Fibroblast of gingiva (primary cell): Measurements from ENCODE around the gene PGRMC2.

Experiments used
- DNase-seq: peaks from one replicate; pipeline ENCODE4 v3.0.0-alpha.2; 2011; ENCODE audit warnings: low read depth

The PGRMC2 gene

GRCh38 chr4:128298852-128299251 lies 11.2 kb upstream of the PGRMC2 start:
- DNase-seq = no peak

- DNase-seq = no peak
These were observed 10.6 kb upstream of the PGRMC2 start for GRCh38 chr4:128298146-128298758.

GRCh38 chr4:128295255-128295654 lies 7.6 kb upstream of the PGRMC2 start:
- no peak for DNase-seq

DNA sequence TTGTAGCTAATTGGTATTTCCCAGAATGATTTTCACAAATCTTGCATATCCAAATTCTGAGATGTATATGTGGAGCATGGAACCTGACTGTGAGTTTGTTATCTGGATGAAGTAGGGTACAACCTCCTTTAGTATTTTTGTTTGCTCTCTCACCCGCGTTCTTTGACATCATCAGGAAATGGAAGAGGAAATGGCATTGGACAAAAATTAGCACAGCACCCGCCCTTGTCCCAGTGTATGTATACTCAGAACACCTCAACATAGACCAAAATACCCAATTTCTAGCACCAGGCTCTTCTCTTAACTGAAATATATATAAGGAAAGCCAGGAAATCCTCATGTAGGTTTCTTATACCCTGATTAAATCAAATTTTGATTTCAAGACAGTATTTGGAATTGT lies 6.9 kb upstream of the PGRMC2 start:
- DNase-seq = no peak

- DNase-seq = no peak
These were observed 4.7 kb upstream of the PGRMC2 start for GRCh38 chr4:128292349-128292748.

GRCh38 chr4:128291096-128291495 lies 3.5 kb upstream of the PGRMC2 start:
- DNase-seq = no peak

DNA sequence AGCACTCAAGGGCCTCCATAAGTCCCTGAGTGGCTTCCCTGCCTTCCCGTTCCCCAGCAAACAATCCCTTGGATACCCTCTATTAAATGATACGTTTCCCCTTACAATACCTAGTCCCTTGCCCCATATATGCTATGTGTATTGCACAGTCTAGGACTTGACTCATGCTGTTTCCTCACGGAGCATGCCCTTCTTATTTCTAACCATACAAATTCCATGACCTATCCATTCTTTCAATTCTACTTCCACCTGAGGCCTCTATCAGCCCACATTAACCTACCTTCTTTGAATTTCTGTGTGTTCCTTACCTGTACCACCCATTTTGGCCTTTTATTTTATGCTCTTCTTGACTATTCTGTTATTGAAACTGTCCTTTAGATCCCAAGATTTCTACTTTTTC lies 2.9 kb upstream of the PGRMC2 start:
- DNase-seq = no peak

GRCh38 chr4:128289523-128290158 lies 2.0 kb upstream of the PGRMC2 start:
- no peak for DNase-seq

DNA sequence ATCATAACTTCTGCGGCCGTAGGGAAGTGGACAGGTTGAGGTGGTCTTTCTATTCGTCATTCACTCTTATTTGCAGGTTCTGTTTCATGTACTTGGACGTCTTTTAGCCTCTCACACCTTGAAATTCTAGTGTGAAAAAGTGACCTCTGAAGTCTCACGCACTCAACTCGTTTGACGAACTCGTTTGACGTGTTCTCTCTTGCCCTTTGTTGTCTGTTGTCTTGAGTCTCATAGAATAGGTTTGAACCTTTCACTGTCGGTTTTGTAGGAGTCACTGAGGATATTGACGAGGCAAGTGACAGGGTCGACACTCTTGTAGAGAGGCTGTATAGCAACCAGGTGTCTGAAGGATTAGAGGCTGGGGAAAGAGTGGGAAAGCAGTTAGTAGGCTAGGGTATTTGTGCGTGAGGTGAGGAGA lies 1.1 kb upstream of the PGRMC2 start:
- DNase-seq = no peak

GRCh38 chr4:128287871-128288688 lies 467 bp upstream of the PGRMC2 start:
- DNase-seq = peak; percentile 100

- peak; percentile 53 for DNase-seq
These were observed 1.0 kb downstream of the PGRMC2 start for GRCh38 chr4:128286474-128287058.

- peak; percentile 71 for DNase-seq
These were observed 2.3 kb downstream of the PGRMC2 start for GRCh38 chr4:128285085-128285997.

- DNase-seq = no peak
These were observed 3.3 kb downstream of the PGRMC2 start for GRCh38 chr4:128284317-128284716.

- DNase-seq = peak; percentile 68
These were observed 4.5 kb downstream of the PGRMC2 start for GRCh38 chr4:128283071-128283470.

DNA sequence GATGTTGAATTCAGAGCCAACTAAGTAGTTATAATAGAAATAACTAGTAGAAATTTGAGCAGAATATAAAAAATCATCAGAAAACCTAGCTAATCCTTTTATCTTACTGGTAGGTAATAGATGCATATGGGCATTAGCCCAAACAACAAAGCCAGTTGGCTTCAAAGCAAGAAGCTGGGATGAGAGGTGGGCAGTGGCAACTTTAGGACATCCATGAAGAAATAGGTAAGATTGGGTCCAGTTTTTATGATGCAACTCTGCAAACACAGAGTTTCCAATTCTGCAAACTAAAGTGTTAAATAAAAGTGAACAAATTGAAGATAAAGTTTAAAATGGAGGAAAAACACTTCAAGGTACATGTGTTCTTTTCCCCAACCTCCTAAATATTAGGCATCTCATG lies 5.1 kb downstream of the PGRMC2 start:
- DNase-seq = no peak

- no peak for DNase-seq
These were observed 6.3 kb downstream of the PGRMC2 start for GRCh38 chr4:128281354-128281753.

DNA sequence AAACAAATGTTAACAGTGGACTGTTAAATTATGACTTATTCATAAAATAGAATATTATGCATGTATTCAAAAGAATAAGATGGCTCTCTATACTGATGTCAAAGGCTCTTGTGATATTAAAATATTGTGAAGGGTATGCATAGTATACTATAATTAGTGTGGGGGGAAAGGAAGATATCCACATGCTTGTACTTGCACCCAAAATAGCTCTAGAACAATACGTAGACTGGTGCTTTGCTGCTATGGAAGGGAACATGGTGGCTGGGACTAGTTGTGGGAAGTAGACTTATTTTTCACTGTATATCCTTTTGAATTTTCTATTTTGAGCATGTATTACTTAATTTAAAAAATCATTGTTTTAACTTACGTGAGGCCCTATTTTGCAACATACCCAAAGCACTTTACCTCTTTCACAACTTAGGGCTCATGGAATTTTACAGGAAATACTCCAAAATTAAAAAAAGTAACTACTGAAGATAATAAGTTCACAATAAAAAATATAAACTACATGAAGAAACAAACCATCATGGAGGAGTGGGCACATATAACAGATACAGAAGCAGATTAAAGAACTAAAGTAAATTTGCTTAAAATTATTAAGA lies 7.9 kb downstream of the PGRMC2 start:
- DNase-seq = peak; percentile 38

- DNase-seq = no peak
These were observed 9.8 kb downstream of the PGRMC2 start for GRCh38 chr4:128277856-128278255.

DNA sequence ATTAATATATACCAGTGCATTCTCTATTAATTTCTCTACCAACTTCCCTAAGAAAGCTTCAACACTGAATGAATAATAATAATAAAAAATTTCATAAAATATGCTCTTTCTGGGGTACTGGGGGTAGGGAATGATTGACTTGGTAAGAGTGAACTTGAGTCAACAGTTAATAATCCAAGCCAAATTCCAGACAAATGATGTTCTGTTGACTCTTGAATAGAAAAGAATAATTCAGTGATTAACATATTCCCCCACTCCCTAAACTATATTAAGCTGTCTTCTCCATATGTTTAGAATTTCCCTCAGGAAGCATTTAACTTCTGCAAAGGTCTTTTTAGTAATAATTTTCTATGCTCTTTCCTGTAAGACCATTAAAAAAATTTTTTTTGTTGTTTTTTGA lies 12.3 kb downstream of the PGRMC2 start:
- no peak for DNase-seq

GRCh38 chr4:128271551-128271950 lies 16.1 kb downstream of the PGRMC2 start:
- DNase-seq = no peak

GRCh38 chr4:128268970-128269369 lies 18.6 kb downstream of the PGRMC2 start:
- DNase-seq = no peak
